GM12878 (cell line): ENCODE measurements around the gene PFKP. TPM values are rescaled to one million over a fixed set of nuclear protein-coding genes. Genes with fewer than 3 reads are reported as not detected.

Source experiments
- BCL11A ChIP-seq: IDR thresholded peaks from 2 replicates; pipeline ENCODE4 v1.6.1; 2011; ENCODE audit warnings: low read depth, low read length
- CEBPB ChIP-seq, 2 experiments: fragments of 150-350 bp in 1 of 2; IDR thresholded peaks; 2 replicates each; pipeline ENCODE4 v1.6.1; 2012 to 2014; ENCODE audit warnings: low read depth in 2 of 2, low read length in 2 of 2, borderline replicate concordance in 1 of 2, inconsistent platforms in 1 of 2
- CHD1 ChIP-seq: IDR thresholded peaks from 2 replicates; pipeline ENCODE4 v1.6.1; 2012; ENCODE audit warnings: low read depth, low read length, improper control_type of control experiment
- HCFC1 ChIP-seq: fragments of 150-350 bp; IDR thresholded peaks from 2 replicates; pipeline ENCODE4 v1.6.1; 2014; ENCODE audit warnings: low read length
- HDGF ChIP-seq: fragments of 450-650 bp; IDR thresholded peaks from 2 replicates; pipeline ENCODE4 v1.6.1; 2016; ENCODE audit warnings: antibody characterized with exemption
- IRF4 ChIP-seq: IDR thresholded peaks from 2 replicates; pipeline ENCODE4 v1.6.1; 2011; ENCODE audit warnings: low read depth, low read length
- JUND ChIP-seq: IDR thresholded peaks from 2 replicates; pipeline ENCODE4 v1.6.1; 2012; ENCODE audit warnings: low read depth, mild to moderate bottlenecking, low read length, improper control_type of control experiment, moderate library complexity
- RAD21 ChIP-seq: IDR thresholded peaks from 2 replicates; pipeline ENCODE4 v1.6.1; 2011; ENCODE audit warnings: mild to moderate bottlenecking, low read depth, low read length, moderate library complexity; ENCODE audit not compliant: insufficient read depth
- RBBP5 ChIP-seq: fragments of 200-600 bp; sonication (generic); conservative IDR thresholded peaks from 2 replicates; pipeline ENCODE4 v1.6.1; 2016
- SRF ChIP-seq, 2 experiments: IDR thresholded peaks; 2 replicates each; pipeline ENCODE4 v1.6.1; 2011; ENCODE audit warnings: low read depth in 2 of 2, low read length in 2 of 2, mild to moderate bottlenecking in 1 of 2, moderate library complexity in 1 of 2
- SUPT20H ChIP-seq: IDR thresholded peaks from 2 replicates; pipeline ENCODE4 v1.6.1; 2011; ENCODE audit warnings: low read depth, mild to moderate bottlenecking, low read length, moderate library complexity, borderline replicate concordance; ENCODE audit not compliant: control insufficient read depth
- TCF3 ChIP-seq: IDR thresholded peaks from 2 replicates; pipeline ENCODE4 v1.6.1; 2012; ENCODE audit warnings: low read depth, mild to moderate bottlenecking, low read length, borderline replicate concordance; ENCODE audit not compliant: insufficient read depth
- polyA plus RNA-seq, 11 experiments: library from polyadenylated mRNA; depleted of rRNA in 4 of 11; unstranded in 6 of 11; stranded (reverse) in 5 of 11; fragments of >200 nt; fragmentation: Nextera tagmentation in 4 of 11; fragmentation: Illumina TruSeq in 1 of 11; extraction: Ambion mirVana in 4 of 11; extraction: Trizol in 1 of 11; gene quantifications; 1 replicate in 1 of 11; 2 replicates in 10 of 11; pipeline versions ENCODE4 v1.2.1 to v1.2.3, GENCODE V29; 2011 to 2016; ENCODE audit warnings: inconsistent platforms in 2 of 11, missing spikeins in 2 of 11, low read depth in 1 of 11
- total RNA-seq, 4 experiments: library from RNA; depleted of rRNA in 3 of 4; stranded (reverse); fragments of >200 nt in 3 of 4; fragmentation: Illumina TruSeq in 1 of 4; extraction: Trizol in 1 of 4; gene quantifications; 2 replicates each; pipeline versions ENCODE4 v1.2.1 to v1.2.3, GENCODE V29; 2013 to 2021
- TF ChIP-seq, protein P1 (sequence below): fragments of 450-650 bp; IDR thresholded peaks from 2 replicates; pipeline ENCODE4 v1.6.1; 2017; ENCODE audit warnings: borderline replicate concordance
- TF ChIP-seq, protein P2 (sequence below): fragments of 450-650 bp; formaldehyde crosslinking; IDR thresholded peaks from 2 replicates; pipeline ENCODE4 v1.5.0; 2022; ENCODE audit warnings: mild to moderate bottlenecking, missing genetic modification characterization
- TF ChIP-seq, protein P3 (sequence below): IDR thresholded peaks from 2 replicates; pipeline ENCODE4 v1.6.1; 2011; ENCODE audit warnings: mild to moderate bottlenecking, low read depth, low read length, moderate library complexity; ENCODE audit not compliant: insufficient replicate concordance
- TF ChIP-seq, protein P4 (sequence below): fragments of 450-650 bp; IDR thresholded peaks from 2 replicates; pipeline ENCODE4 v1.6.1; 2018; ENCODE audit warnings: borderline replicate concordance, mild to moderate bottlenecking; ENCODE audit not compliant: partially characterized antibody
- TF ChIP-seq, protein P5 (sequence below), 3 experiments: IDR thresholded peaks in 2 of 3; conservative IDR thresholded peaks in 1 of 3; 2 replicates each; pipeline ENCODE4 v1.5.1; 2011; ENCODE audit warnings: low read depth in 3 of 3, low read length in 3 of 3, mild to moderate bottlenecking in 3 of 3, control low read depth in 2 of 3, moderate library complexity in 2 of 3, inconsistent platforms in 1 of 3, mixed read lengths in 1 of 3; ENCODE audit not compliant: control insufficient read depth in 2 of 3, insufficient read depth in 1 of 3; ENCODE audit errors: extremely low read depth in 1 of 3

The PFKP gene
- total and polyA plus RNA-seq, 10 of the 15 experiments (the other 5 are each of a cell fraction or from before 2014, with no cell fraction given): 27.0 to 145 (median 95.7) TPM

DNA sequence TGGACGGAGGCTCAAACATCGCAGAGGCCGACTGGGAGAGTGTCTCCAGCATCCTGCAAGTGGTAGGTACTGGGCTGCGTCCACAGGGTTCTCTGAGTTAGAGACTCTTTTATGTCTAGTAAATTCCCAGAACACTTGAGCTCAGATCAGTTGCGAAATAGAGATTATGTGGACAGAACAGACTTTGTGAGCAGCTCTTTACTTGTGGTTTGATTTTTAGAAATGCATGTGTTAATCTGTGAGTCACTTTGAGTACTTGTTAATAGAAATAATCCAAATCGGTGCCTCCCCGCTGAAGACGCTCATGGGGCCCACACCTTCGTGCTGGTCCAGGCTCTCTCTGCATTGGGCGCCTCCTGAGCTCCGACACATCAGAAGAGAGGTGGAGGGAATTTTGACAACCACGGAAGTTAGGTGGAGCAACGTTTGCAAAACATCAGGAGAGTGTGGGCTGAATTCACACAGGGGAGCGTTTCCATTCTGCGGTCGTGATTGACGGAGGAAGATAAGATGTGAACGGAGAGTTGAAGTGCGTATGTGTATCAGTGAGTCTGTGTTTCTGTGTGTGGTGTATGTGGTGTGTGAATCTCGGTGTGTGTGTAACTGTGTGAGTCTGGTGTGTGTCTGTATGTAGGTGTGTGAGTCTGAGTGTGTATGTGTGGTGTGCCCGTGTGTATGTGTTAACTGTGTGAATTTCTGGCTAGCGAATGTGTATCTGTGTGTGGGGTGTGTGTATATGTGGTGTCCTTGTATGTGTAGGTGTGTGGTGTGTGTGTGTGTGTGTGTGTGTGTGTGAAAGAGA lies 32.1 kb downstream of the PFKP start (continued):
- TF ChIP-seq, protein P1, sequence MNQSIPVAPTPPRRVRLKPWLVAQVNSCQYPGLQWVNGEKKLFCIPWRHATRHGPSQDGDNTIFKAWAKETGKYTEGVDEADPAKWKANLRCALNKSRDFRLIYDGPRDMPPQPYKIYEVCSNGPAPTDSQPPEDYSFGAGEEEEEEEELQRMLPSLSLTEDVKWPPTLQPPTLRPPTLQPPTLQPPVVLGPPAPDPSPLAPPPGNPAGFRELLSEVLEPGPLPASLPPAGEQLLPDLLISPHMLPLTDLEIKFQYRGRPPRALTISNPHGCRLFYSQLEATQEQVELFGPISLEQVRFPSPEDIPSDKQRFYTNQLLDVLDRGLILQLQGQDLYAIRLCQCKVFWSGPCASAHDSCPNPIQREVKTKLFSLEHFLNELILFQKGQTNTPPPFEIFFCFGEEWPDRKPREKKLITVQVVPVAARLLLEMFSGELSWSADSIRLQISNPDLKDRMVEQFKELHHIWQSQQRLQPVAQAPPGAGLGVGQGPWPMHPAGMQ: no peak
- TF ChIP-seq, protein P2, sequence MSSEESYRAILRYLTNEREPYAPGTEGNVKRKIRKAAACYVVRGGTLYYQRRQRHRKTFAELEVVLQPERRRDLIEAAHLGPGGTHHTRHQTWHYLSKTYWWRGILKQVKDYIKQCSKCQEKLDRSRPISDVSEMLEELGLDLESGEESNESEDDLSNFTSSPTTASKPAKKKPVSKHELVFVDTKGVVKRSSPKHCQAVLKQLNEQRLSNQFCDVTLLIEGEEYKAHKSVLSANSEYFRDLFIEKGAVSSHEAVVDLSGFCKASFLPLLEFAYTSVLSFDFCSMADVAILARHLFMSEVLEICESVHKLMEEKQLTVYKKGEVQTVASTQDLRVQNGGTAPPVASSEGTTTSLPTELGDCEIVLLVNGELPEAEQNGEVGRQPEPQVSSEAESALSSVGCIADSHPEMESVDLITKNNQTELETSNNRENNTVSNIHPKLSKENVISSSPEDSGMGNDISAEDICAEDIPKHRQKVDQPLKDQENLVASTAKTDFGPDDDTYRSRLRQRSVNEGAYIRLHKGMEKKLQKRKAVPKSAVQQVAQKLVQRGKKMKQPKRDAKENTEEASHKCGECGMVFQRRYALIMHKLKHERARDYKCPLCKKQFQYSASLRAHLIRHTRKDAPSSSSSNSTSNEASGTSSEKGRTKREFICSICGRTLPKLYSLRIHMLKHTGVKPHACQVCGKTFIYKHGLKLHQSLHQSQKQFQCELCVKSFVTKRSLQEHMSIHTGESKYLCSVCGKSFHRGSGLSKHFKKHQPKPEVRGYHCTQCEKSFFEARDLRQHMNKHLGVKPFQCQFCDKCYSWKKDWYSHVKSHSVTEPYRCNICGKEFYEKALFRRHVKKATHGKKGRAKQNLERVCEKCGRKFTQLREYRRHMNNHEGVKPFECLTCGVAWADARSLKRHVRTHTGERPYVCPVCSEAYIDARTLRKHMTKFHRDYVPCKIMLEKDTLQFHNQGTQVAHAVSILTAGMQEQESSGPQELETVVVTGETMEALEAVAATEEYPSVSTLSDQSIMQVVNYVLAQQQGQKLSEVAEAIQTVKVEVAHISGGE (CRISPR knock-in tag): no peak
- TF ChIP-seq RBBP5 (no peak), CHD1 (no peak), HCFC1 (no peak), SUPT20H (no peak), SRF (IDR thresholded peaks at IDR 0.05; ENCODE audit: low read depth in 2 of 2, low read length in 2 of 2) (no peak), RAD21 (no peak), HDGF (peak; percentile 62; the same call in 1 of the 2 replicates), BCL11A (no peak), JUND (no peak), IRF4 (no peak), CEBPB (IDR thresholded peaks at IDR 0.05; ENCODE audit: borderline replicate concordance in 1 of 2, low read depth in 2 of 2, low read length in 2 of 2) (no peak), TCF3 (no peak)
- TF ChIP-seq, protein P3, sequence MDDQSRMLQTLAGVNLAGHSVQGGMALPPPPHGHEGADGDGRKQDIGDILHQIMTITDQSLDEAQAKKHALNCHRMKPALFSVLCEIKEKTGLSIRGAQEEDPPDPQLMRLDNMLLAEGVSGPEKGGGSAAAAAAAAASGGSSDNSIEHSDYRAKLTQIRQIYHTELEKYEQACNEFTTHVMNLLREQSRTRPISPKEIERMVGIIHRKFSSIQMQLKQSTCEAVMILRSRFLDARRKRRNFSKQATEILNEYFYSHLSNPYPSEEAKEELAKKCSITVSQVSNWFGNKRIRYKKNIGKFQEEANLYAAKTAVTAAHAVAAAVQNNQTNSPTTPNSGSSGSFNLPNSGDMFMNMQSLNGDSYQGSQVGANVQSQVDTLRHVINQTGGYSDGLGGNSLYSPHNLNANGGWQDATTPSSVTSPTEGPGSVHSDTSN: peak; percentile 10
- TF ChIP-seq, protein P4, sequence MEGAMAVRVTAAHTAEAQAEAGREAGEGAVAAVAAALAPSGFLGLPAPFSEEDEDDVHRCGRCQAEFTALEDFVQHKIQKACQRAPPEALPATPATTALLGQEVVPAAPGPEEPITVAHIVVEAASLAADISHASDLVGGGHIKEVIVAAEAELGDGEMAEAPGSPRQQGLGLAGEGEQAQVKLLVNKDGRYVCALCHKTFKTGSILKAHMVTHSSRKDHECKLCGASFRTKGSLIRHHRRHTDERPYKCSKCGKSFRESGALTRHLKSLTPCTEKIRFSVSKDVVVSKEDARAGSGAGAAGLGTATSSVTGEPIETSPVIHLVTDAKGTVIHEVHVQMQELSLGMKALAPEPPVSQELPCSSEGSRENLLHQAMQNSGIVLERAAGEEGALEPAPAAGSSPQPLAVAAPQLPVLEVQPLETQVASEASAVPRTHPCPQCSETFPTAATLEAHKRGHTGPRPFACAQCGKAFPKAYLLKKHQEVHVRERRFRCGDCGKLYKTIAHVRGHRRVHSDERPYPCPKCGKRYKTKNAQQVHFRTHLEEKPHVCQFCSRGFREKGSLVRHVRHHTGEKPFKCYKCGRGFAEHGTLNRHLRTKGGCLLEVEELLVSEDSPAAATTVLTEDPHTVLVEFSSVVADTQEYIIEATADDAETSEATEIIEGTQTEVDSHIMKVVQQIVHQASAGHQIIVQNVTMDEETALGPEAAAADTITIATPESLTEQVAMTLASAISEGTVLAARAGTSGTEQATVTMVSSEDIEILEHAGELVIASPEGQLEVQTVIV: no peak
- TF ChIP-seq, protein P5, sequence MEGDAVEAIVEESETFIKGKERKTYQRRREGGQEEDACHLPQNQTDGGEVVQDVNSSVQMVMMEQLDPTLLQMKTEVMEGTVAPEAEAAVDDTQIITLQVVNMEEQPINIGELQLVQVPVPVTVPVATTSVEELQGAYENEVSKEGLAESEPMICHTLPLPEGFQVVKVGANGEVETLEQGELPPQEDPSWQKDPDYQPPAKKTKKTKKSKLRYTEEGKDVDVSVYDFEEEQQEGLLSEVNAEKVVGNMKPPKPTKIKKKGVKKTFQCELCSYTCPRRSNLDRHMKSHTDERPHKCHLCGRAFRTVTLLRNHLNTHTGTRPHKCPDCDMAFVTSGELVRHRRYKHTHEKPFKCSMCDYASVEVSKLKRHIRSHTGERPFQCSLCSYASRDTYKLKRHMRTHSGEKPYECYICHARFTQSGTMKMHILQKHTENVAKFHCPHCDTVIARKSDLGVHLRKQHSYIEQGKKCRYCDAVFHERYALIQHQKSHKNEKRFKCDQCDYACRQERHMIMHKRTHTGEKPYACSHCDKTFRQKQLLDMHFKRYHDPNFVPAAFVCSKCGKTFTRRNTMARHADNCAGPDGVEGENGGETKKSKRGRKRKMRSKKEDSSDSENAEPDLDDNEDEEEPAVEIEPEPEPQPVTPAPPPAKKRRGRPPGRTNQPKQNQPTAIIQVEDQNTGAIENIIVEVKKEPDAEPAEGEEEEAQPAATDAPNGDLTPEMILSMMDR (IDR thresholded peaks at IDR 0.05 in 2 of 3, conservative IDR thresholded peaks at IDR 0.05 in 1 of 3; ENCODE audit: control insufficient read depth in 2 of 3, extremely low read depth in 1 of 3, insufficient read depth in 1 of 3, low read depth in 3 of 3, low read length in 3 of 3): no peak
